NCI-H2107 treated with DMSO at 0.1 percent for 48 hours (cell line): ENCODE data around the gene PARD3.
A peak's percentile ranks its signal among the peaks of the same experiment; 100 is the strongest.

Source experiments
- DNase-seq: peaks from one replicate; lab custom pipeline; 2025; ENCODE audit not compliant: unreplicated experiment; lab: John Stamatoyannopoulos, UW

PARD3 gene

GRCh38 chr10:34323192-34323591 lies 491.9 kb downstream of the PARD3 start:
- no peak for DNase-seq

GRCh38 chr10:34320265-34320664 lies 494.8 kb downstream of the PARD3 start:
- DNase-seq, result no peak

GRCh38 chr10:34319197-34319846 lies 495.8 kb downstream of the PARD3 start:
- peak; percentile 56 for DNase-seq

GRCh38 chr10:34316154-34316553 lies 498.9 kb downstream of the PARD3 start:
- no peak for DNase-seq

GRCh38 chr10:34314457-34314856 lies 500.6 kb downstream of the PARD3 start:
- DNase-seq, result no peak

- DNase-seq, result no peak
These were observed 501.2 kb downstream of the PARD3 start for GRCh38 chr10:34313888-34314287.

GRCh38 chr10:34313353-34313752 lies 501.7 kb downstream of the PARD3 start:
- DNase-seq, result no peak

- no peak for DNase-seq
These were observed 503.4 kb downstream of the PARD3 start for GRCh38 chr10:34311679-34312078.

GRCh38 chr10:34310234-34310633 lies 504.9 kb downstream of the PARD3 start:
- no peak for DNase-seq

GRCh38 chr10:34305189-34305588 lies 509.9 kb downstream of the PARD3 start:
- no peak for DNase-seq

- no peak for DNase-seq
These were observed 512.1 kb downstream of the PARD3 start for GRCh38 chr10:34303022-34303421.

- DNase-seq, result no peak
These were observed 515.9 kb downstream of the PARD3 start for GRCh38 chr10:34299105-34299611.

- no peak for DNase-seq
These were observed 516.7 kb downstream of the PARD3 start for GRCh38 chr10:34298346-34298818.

GRCh38 chr10:34297541-34298345 lies 517.4 kb downstream of the PARD3 start:
- no peak for DNase-seq

GRCh38 chr10:34295142-34295548 lies 520.0 kb downstream of the PARD3 start:
- no peak for DNase-seq

- DNase-seq, result no peak
These were observed 521.0 kb downstream of the PARD3 start for GRCh38 chr10:34294137-34294536.

GRCh38 chr10:34292675-34293074 lies 522.4 kb downstream of the PARD3 start:
- peak; percentile 23 for DNase-seq

- DNase-seq, result no peak
These were observed 522.9 kb downstream of the PARD3 start for GRCh38 chr10:34292194-34292565.

GRCh38 chr10:34291466-34292193 lies 523.5 kb downstream of the PARD3 start:
- DNase-seq, result no peak

GRCh38 chr10:34290412-34291081 lies 524.5 kb downstream of the PARD3 start:
- no peak for DNase-seq

GRCh38 chr10:34288634-34289033 lies 526.5 kb downstream of the PARD3 start:
- DNase-seq, result no peak
